Testis (tissue), 3 donors: ENCODE results near the gene ACP6. TPM values are rescaled to one million over a fixed set of nuclear protein-coding genes. Genes with fewer than 3 reads are reported as not detected.
A peak's percentile ranks its signal among the peaks of the same experiment; 100 is the strongest.

Experiments
- DNase-seq: peaks from one replicate; pipeline ENCODE4 v3.0.0-alpha.2; 2019
- H3K27ac ChIP-seq, 2 donors: fragments of 200-600 bp; sonication (generic); one replicate each; pipeline ENCODE4 v1.5.1; 2019
- H3K27me3 ChIP-seq: fragments of 200-600 bp; sonication (generic); one replicate; pipeline ENCODE4 v1.5.1; 2019
- H3K36me3 ChIP-seq: fragments of 200-600 bp; sonication (generic); one replicate; pipeline ENCODE4 v1.5.1; 2017; ENCODE audit warnings: low read depth; ENCODE audit errors: missing control alignments
- H3K4me1 ChIP-seq: fragments of 200-600 bp; sonication (generic); one replicate; pipeline ENCODE4 v1.5.1; 2019
- H3K4me3 ChIP-seq, 2 donors: fragments of 200-600 bp; sonication (generic); one replicate each; pipeline ENCODE4 v1.5.1; 2017 to 2019
- H3K9me3 ChIP-seq: fragments of 200-600 bp; sonication (generic); one replicate; pipeline ENCODE4 v1.5.1; 2017
- CTCF ChIP-seq, 3 experiments: fragments of 450-650 bp in 2 of 3; fragments of 200-600 bp in 1 of 3; sonication (generic) in 1 of 3; IDR thresholded peaks; one replicate each; pipeline ENCODE4 v1.5.1; 2016 to 2019; ENCODE audit warnings: antibody characterized with exemption in 3 of 3, mild to moderate bottlenecking in 2 of 3, moderate library complexity in 1 of 3
- POLR2A ChIP-seq: fragments of 450-650 bp; IDR thresholded peaks from one replicate; pipeline ENCODE4 v1.6.1; 2017; ENCODE audit warnings: antibody characterized with exemption, mild to moderate bottlenecking, moderate library complexity
- WGBS, 2 donors: methylation state at CpG; one replicate each; pipeline ENCODE4 v1.1.5; 2018; 5-methylcytosine and 5-hydroxymethylcytosine counted together
- intact Hi-C: fragments of 100-400 bp; cut with DNase I; formaldehyde crosslinking; loops from one replicate; pipeline ENCODE4 v1.15.1; 2023; ENCODE audit warnings: low total_unique reads
- polyA plus RNA-seq: library from polyadenylated mRNA; stranded (reverse); fragments of 350-450 nt; fragmentation: Illumina TruSeq; extraction: RNeasy Lipid Tissue Mini Kit (QIAGEN cat#74804); gene quantifications from one replicate; pipeline ENCODE4 v1.2.3, GENCODE V29; 2014; ENCODE audit warnings: low read depth, low replicate concordance; ENCODE audit not compliant: insufficient read depth
- total RNA-seq, 2 donors: library from RNA; depleted of rRNA; stranded (reverse); fragments of >200 nt; gene quantifications; one replicate each; pipeline ENCODE4 v1.2.3, GENCODE V29; 2016

Gene ACP6
- total and polyA plus RNA-seq, 3 donors from 2014 or later: 12.0 to 25.4 (median 21.6) TPM

- intact Hi-C loops: no loop called here
- WGBS, 2 donors: 78 to 83% methylated on average over 2 of the region's 2 CpGs
- H3K4me1 ChIP-seq: peaks cover 4% of the 10 kb centered on the region
- no peak overlapping the region for H3K27ac ChIP-seq
- H3K4me3 ChIP-seq: peak overlapping the region in 1 of 2 donors; percentile 4
- no peak for DNase-seq
- no peaks in the 10 kb centered on the region for H3K27me3 ChIP-seq
- no peak for TF ChIP-seq POLR2A
- TF ChIP-seq CTCF (IDR thresholded peaks at IDR 0.05): no peak
- no peaks in the 10 kb centered on the region for H3K9me3 ChIP-seq
- no peaks in the 10 kb centered on the region for H3K36me3 ChIP-seq
These were observed 64.7 kb downstream of the ACP6 start for GRCh38 chr1:147605591-147605990.

- Histone ChIP-seq H3K36me3 (no peaks in the 10 kb centered on the region), H3K4me3 (no peak overlapping the region), H3K4me1 (peaks cover 7% of the 10 kb centered on the region), H3K27ac (no peak overlapping the region), H3K9me3 (no peaks in the 10 kb centered on the region), H3K27me3 (no peaks in the 10 kb centered on the region)
- intact Hi-C loops: no loop called here
- TF ChIP-seq POLR2A: no peak
- no peak for DNase-seq
- WGBS, 2 donors: 79 to 86% methylated on average over 3 of the region's 3 CpGs
These were observed 66.3 kb downstream of the ACP6 start for GRCh38 chr1:147603986-147604385.

- Histone ChIP-seq H3K4me1 (peaks cover 7% of the 10 kb centered on the region), H3K27ac (peak overlapping the region; percentile 66 to 92), H3K4me3 (peak overlapping the region; percentile 79 to 80), H3K9me3 (no peaks in the 10 kb centered on the region), H3K36me3 (no peaks in the 10 kb centered on the region), H3K27me3 (no peaks in the 10 kb centered on the region)
- 0 to 8% methylated on average over 7 to 17 of the region's 42 CpGs for WGBS, 2 donors
- intact Hi-C loops: no loop called here
- TF ChIP-seq CTCF (IDR thresholded peaks at IDR 0.05) (no peak), POLR2A (no peak)
- DNase-seq: no peak
These were observed 69.9 kb downstream of the ACP6 start for GRCh38 chr1:147600119-147601111.

GRCh38 chr1:147599362-147600118 lies 70.8 kb downstream of the ACP6 start:
- DNase-seq: peak; percentile 98
- H3K36me3 ChIP-seq: no peaks in the 10 kb centered on the region
- TF ChIP-seq POLR2A: peak; percentile 61
- TF ChIP-seq CTCF (IDR thresholded peaks at IDR 0.05): peak in 1 of 3 experiments; percentile 16
- intact Hi-C loops: no loop called here
- peaks cover 7% of the 10 kb centered on the region for H3K4me1 ChIP-seq
- peak overlapping the region; percentile 79 to 80 for H3K4me3 ChIP-seq
- no peaks in the 10 kb centered on the region for H3K27me3 ChIP-seq
- 0 to 2% methylated on average over 8 to 42 of the region's 80 CpGs for whole genome bisulfite sequencing, 2 donors
- H3K27ac ChIP-seq: peak overlapping the region; percentile 71 to 92
- H3K9me3 ChIP-seq: no peaks in the 10 kb centered on the region
